Measurements from ENCODE around the gene CORO2A. TPM values are rescaled to one million over a fixed set of nuclear protein-coding genes. Genes with fewer than 3 reads are reported as not detected.
A peak's percentile ranks its signal among the peaks of the same experiment; 100 is the strongest.

The CORO2A gene
- total and polyA plus RNA-seq, 10 of the 15 experiments (the other 5 are each of a cell fraction or from before 2014, with no cell fraction given) = 1.0 to 5.3 (median 3.5) TPM

DNA sequence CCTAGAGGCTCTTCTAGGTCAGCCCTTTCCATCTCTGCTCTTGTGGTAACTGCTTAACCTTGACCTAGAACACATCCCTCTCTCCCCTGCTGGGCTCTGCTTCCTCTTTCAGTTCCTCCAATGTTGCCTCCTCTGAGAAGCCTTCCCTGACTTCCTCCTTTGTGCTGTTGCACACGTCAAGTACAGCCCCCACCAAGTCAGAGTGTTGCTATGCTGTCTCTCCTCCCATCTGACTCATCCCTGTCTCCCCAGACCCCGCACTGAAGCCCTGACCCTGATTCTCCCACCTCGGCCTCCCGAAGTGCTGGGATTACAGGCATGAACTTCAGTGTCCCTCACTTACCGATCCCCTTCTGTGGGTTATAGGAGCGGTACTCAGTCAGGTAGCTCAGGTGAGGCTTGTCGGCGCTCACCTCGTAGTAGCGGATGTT lies 63.0 kb downstream of the CORO2A start:
- no peaks in the 10 kb centered on the region for H3K27me3 ChIP-seq (replicated peaks in 1 of 2; ENCODE audit: control insufficient read depth in 2 of 2, insufficient read depth in 2 of 2, low read length in 1 of 2)
- peak overlapping the region; percentile 9; the same call in 1 of the 2 replicates for H2AFZ ChIP-seq (ENCODE audit: control insufficient read depth, low read depth, low read length)
- H3K9ac ChIP-seq (ENCODE audit: control insufficient read depth, insufficient read depth, low read length) = no peak overlapping the region; the same call in 1 of the 2 replicates
- H3K4me2 ChIP-seq (ENCODE audit: control insufficient read depth, insufficient read depth) = 0 out of 2 replicates have a peak overlapping the region, but pooled peaks have one; percentile 1
- FAIRE-seq (peak; percentile 95), ATAC-seq (peak; percentile 89), DNase-seq (ENCODE audit: low read depth, low spot score) (no peak)
- intact Hi-C loops (cut with micrococcal nuclease; ENCODE audit: unreplicated experiment) (no loop called here), in situ Hi-C loops (cut with MboI) (no loop called here)
- ChIA-PET SMC1A (ENCODE audit: uncharacterized antibody, unreplicated experiment) (interaction anchor here (1.1 to 2.1 kb wide), 8 partner anchors 9 to 135 kb away, joined by 3 to 12 read pairs (median 4); partner anchors contain the start of gene TRIM14), CTCF (interaction anchor here (0.9 to 1.9 kb wide), 5 partner anchors 11 to 126 kb away, joined by 3 to 8 read pairs (median 4); partner anchors contain the start of genes TBC1D2 and TRIM14), RAD21 (ENCODE audit: unreplicated experiment) (interaction anchor here (2.2 kb wide), 1 partner anchor 11 kb away, joined by 12 read pairs; the partner anchor contains the start of gene TRIM14), POLR2A (no interaction called here)
- H3K27ac ChIP-seq (ENCODE audit: control insufficient read depth, insufficient read depth) = no peak overlapping the region
- no peaks in the 10 kb centered on the region for H4K20me1 ChIP-seq (ENCODE audit: control insufficient read depth, insufficient read depth)
- BruUV-seq (replicated peaks) = no TSS peak
- H3K9me3 ChIP-seq (replicated peaks; ENCODE audit: control insufficient read depth, insufficient read depth, low read length) = no peaks in the 10 kb centered on the region
- H3K4me3 ChIP-seq = no peak overlapping the region
- H3K4me1 ChIP-seq (ENCODE audit: control insufficient read depth, insufficient read depth, low read length) = peaks cover 12% of the 10 kb centered on the region
- no peaks in the 10 kb centered on the region for H3K36me3 ChIP-seq (ENCODE audit: control insufficient read depth in 2 of 2, insufficient read depth in 2 of 2, low read length in 1 of 2)
- no peaks in the 10 kb centered on the region for H3K79me2 ChIP-seq (ENCODE audit: control insufficient read depth, insufficient read depth, low read length)
- WGBS (ENCODE audit: insufficient coverage, insufficient replicate concordance, low lambda C conversion rate, missing lambda C conversion rate) = 64% methylated on average over 10 of the region's 10 CpGs
- TF ChIP-seq BHLHE40 (IDR thresholded peaks at IDR 0.05; ENCODE audit: borderline replicate concordance in 1 of 2, low read depth in 2 of 2, low read length in 1 of 2) = no peak
- TF ChIP-seq PAX8 (IDR thresholded peaks at IDR 0.05) = no peak
- no peak for TF ChIP-seq RB1 (IDR thresholded peaks at IDR 0.05; ENCODE audit: borderline replicate concordance)
- peak; percentile 63 for TF ChIP-seq RUNX3 (IDR thresholded peaks at IDR 0.05; ENCODE audit: low read length)
- TF ChIP-seq, protein P1, sequence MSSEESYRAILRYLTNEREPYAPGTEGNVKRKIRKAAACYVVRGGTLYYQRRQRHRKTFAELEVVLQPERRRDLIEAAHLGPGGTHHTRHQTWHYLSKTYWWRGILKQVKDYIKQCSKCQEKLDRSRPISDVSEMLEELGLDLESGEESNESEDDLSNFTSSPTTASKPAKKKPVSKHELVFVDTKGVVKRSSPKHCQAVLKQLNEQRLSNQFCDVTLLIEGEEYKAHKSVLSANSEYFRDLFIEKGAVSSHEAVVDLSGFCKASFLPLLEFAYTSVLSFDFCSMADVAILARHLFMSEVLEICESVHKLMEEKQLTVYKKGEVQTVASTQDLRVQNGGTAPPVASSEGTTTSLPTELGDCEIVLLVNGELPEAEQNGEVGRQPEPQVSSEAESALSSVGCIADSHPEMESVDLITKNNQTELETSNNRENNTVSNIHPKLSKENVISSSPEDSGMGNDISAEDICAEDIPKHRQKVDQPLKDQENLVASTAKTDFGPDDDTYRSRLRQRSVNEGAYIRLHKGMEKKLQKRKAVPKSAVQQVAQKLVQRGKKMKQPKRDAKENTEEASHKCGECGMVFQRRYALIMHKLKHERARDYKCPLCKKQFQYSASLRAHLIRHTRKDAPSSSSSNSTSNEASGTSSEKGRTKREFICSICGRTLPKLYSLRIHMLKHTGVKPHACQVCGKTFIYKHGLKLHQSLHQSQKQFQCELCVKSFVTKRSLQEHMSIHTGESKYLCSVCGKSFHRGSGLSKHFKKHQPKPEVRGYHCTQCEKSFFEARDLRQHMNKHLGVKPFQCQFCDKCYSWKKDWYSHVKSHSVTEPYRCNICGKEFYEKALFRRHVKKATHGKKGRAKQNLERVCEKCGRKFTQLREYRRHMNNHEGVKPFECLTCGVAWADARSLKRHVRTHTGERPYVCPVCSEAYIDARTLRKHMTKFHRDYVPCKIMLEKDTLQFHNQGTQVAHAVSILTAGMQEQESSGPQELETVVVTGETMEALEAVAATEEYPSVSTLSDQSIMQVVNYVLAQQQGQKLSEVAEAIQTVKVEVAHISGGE (CRISPR knock-in tag; IDR thresholded peaks at IDR 0.05) = no peak
- no peak for TF ChIP-seq BCLAF1 (IDR thresholded peaks at IDR 0.05)
- TF ChIP-seq, protein P2, sequence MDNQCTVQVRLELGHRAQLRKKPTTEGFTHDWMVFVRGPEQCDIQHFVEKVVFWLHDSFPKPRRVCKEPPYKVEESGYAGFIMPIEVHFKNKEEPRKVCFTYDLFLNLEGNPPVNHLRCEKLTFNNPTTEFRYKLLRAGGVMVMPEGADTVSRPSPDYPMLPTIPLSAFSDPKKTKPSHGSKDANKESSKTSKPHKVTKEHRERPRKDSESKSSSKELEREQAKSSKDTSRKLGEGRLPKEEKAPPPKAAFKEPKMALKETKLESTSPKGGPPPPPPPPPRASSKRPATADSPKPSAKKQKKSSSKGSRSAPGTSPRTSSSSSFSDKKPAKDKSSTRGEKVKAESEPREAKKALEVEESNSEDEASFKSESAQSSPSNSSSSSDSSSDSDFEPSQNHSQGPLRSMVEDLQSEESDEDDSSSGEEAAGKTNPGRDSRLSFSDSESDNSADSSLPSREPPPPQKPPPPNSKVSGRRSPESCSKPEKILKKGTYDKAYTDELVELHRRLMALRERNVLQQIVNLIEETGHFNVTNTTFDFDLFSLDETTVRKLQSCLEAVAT (IDR thresholded peaks at IDR 0.05) = 0 out of 2 replicates have a peak, but pooled peaks have one; percentile 15
- TF ChIP-seq CREB1 (IDR thresholded peaks at IDR 0.05; ENCODE audit: low read depth) = 0 out of 2 replicates have a peak, but pooled peaks have one; percentile 36
- TF ChIP-seq, protein P3, sequence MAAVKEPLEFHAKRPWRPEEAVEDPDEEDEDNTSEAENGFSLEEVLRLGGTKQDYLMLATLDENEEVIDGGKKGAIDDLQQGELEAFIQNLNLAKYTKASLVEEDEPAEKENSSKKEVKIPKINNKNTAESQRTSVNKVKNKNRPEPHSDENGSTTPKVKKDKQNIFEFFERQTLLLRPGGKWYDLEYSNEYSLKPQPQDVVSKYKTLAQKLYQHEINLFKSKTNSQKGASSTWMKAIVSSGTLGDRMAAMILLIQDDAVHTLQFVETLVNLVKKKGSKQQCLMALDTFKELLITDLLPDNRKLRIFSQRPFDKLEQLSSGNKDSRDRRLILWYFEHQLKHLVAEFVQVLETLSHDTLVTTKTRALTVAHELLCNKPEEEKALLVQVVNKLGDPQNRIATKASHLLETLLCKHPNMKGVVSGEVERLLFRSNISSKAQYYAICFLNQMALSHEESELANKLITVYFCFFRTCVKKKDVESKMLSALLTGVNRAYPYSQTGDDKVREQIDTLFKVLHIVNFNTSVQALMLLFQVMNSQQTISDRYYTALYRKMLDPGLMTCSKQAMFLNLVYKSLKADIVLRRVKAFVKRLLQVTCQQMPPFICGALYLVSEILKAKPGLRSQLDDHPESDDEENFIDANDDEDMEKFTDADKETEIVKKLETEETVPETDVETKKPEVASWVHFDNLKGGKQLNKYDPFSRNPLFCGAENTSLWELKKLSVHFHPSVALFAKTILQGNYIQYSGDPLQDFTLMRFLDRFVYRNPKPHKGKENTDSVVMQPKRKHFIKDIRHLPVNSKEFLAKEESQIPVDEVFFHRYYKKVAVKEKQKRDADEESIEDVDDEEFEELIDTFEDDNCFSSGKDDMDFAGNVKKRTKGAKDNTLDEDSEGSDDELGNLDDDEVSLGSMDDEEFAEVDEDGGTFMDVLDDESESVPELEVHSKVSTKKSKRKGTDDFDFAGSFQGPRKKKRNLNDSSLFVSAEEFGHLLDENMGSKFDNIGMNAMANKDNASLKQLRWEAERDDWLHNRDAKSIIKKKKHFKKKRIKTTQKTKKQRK (IDR thresholded peaks at IDR 0.05; ENCODE audit: low read depth, low read length) = no peak
- TF ChIP-seq ETV6 (conservative IDR thresholded peaks at IDR 0.05 in 1 of 2, IDR thresholded peaks at IDR 0.05 in 1 of 2; ENCODE audit: borderline replicate concordance in 1 of 2, low read depth in 1 of 2) = peak in 1 of 2 experiments; percentile 84; a peak in 2 of 4 replicates
- TF ChIP-seq NBN (IDR thresholded peaks at IDR 0.05) = 0 out of 2 replicates have a peak, but pooled peaks have one; percentile 28
- no peak for TF ChIP-seq ZNF274 (IDR thresholded peaks at IDR 0.05; ENCODE audit: insufficient read depth, insufficient read length)
